Mucosa of rectum (tissue), 2 donors: ENCODE results near the gene SF3B6.
"Not testable (repeated sequence)": the region's sequence is repeated elsewhere in the genome, so short reads cannot be mapped to it uniquely, and the experiment has no call there.

Experiments
- H3K27ac ChIP-seq, 2 donors: one replicate each; pipeline ENCODE4 v1.7.0; 2013; ENCODE audit warnings: inconsistent platforms in 2 of 2, low read depth in 2 of 2, low read length in 2 of 2
- H3K27me3 ChIP-seq, 2 donors: one replicate each; pipeline ENCODE4 v1.7.0; 2013; ENCODE audit warnings: low read length in 2 of 2; ENCODE audit not compliant: control insufficient read depth in 2 of 2, insufficient read depth in 2 of 2
- H3K36me3 ChIP-seq, 2 donors: one replicate each; pipeline ENCODE4 v1.7.0; 2013; ENCODE audit warnings: low read length in 2 of 2; ENCODE audit not compliant: control insufficient read depth in 2 of 2, insufficient read depth in 2 of 2
- H3K4me1 ChIP-seq, 2 donors: one replicate each; pipeline ENCODE4 v1.7.0; 2013; ENCODE audit warnings: low read length in 2 of 2, mild to moderate bottlenecking in 1 of 2; ENCODE audit not compliant: control insufficient read depth in 2 of 2, insufficient read depth in 2 of 2
- H3K4me3 ChIP-seq, 2 donors: one replicate each; pipeline ENCODE4 v1.7.0; 2013; ENCODE audit warnings: low read length in 2 of 2
- H3K9ac ChIP-seq, 2 donors: one replicate each; pipeline ENCODE4 v1.7.0; 2013; ENCODE audit warnings: low read length in 2 of 2, low read depth in 1 of 2, mild to moderate bottlenecking in 1 of 2
- H3K9me3 ChIP-seq, 2 donors: one replicate each; pipeline ENCODE4 v1.7.0; 2013; ENCODE audit warnings: low read length in 2 of 2; ENCODE audit not compliant: control insufficient read depth in 2 of 2
- donor health status: healthy.
- donor health status: Normal muscosa, but diverticular disease.

SF3B6 gene

DNA sequence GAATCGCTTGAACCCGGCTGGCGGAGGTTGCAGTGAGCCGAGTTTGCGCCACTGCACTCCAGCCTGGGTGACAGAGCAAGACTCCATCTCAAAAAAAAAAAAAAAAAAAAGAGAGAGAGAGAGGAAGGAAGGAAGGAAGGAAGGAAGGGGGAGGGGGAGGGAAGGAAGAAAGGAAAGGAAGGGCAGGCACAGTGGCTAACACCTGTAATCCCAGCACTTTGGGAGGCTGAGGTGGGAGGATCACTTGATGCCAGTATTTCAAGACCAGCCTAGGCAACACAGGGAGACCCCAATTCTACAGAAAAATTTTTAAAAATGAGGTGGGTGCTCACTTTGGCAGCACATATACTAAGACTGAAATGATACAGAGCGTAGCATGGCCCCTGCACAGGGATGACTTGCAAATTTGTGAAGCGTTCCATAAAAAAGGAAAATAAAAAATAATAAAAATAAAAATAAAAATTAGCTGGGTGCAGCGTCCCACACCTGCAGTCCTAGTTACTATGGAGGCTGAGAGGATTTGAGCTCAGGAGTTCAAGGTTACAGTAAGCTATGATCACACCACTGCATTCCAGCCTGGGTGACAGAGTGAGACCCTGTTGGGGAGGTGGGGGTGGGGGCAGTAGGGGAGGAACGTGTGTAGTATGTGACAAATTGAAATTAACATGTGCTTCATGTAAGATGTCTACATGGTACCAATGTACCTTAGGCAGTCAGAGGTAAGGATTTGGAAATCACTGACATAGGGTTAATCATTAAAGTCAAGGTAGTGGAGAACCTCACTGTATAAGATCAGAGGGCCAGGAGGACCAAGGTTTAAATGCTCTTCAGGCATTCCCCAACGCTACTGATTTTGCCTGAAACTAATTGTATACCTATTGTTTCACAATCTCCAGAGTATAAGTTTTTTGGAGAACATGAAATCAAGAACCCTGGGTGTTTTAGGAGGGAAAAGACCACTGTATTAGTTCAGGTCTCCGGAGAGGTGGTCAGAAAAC, 30.3 kb downstream of the SF3B6 start:
- Histone ChIP-seq H3K36me3 (no peaks in the 10 kb centered on the region), H3K9ac (no peak overlapping the region), H3K27me3 (no peaks in the 10 kb centered on the region), H3K9me3 (no peaks in the 10 kb centered on the region), H3K27ac (no peak overlapping the region), H3K4me3 (no peak overlapping the region), H3K4me1 (peaks cover 5 to 6% of the 10 kb centered on the region in 2 donors)

DNA sequence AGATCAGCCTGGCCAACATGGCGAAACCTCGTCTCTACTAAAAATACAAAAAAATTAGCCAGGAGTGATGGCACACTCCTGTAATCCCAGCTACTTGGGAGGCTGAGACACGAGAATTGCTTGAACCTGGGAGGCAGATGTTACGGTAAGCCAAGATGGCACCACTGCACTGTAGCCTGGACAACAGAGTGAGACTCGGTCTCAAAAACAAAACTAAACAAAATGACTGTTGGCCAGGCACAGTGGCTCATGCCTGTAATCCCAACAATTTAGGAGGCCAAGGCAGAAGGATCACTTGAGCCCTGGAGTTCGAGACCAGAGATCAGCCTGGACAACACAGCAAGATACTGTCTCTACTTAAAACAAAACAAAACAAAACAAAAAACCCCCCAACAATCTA, 33.0 kb downstream of the SF3B6 start:
- H3K4me1 ChIP-seq, H3K27ac ChIP-seq, H3K9ac ChIP-seq, H3K27me3 ChIP-seq, H3K9me3 ChIP-seq, H3K4me3 ChIP-seq: not testable (repeated sequence)
- peaks cover 11 to 12% of the 10 kb centered on the region in 2 donors for H3K36me3 ChIP-seq

DNA sequence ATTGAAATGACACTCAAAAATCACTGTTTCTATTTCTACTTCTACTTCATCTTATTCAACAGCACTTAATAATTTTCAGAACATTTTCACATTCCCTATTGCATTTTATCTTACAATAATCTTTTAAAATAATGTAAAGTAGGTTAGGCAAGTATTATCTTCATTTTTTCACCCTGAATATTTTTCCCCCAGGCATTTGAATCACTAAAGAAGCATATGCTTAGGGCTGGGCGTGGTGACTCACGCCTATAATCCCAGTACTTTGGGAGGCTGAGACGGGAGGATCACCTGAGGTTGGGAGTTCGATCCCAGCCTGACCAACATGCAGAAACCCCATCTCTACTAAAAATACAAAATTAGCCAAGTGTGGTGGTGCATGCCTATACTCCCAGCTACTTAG, 35.6 kb downstream of the SF3B6 start:
- no peaks in the 10 kb centered on the region for H3K9me3 ChIP-seq
- no peaks in the 10 kb centered on the region for H3K4me1 ChIP-seq
- H3K9ac ChIP-seq: no peak overlapping the region
- no peak overlapping the region for H3K4me3 ChIP-seq
- H3K27me3 ChIP-seq: no peaks in the 10 kb centered on the region
- H3K36me3 ChIP-seq: peaks cover 14 to 21% of the 10 kb centered on the region in 2 donors
- H3K27ac ChIP-seq: no peak overlapping the region

DNA sequence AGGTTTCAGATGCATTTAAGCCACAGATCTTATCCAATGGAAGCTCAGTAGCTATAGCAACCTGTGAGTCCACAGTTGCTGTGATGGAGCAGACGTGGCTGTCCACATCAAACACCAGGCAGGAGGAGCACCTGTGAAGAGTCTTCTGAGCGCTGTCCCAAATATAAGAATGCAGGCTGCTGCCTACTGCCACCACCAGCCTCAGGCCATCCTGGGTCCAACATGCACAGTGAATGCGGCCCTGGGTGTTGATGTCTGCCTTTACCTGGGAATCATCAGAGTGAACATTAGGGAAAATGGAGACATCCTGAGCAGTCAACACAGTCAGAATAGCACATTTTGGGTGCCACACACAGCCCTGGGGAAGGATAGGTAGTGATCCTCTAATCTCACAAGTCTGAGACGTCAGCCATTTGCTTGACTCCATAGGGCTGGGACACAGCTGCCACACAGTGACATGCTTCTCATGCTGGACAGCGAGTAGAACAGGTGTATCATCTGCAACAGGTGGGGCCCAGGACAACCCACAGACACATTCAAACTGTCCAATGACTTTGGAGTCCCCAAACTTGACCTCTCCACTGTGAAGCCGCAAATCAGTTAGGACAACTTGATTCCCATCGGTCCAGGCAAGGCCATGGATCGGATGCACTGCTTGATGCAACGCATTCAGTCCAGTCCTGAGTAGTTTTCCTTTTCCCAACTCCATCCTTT, 37.2 kb downstream of the SF3B6 start:
- H3K9ac ChIP-seq: no peak overlapping the region
- no peaks in the 10 kb centered on the region for H3K9me3 ChIP-seq
- H3K27ac ChIP-seq: no peak overlapping the region
- H3K4me3 ChIP-seq: no peak overlapping the region
- H3K36me3 ChIP-seq: peaks cover 14 to 21% of the 10 kb centered on the region in 2 donors
- H3K27me3 ChIP-seq: no peaks in the 10 kb centered on the region
- no peaks in the 10 kb centered on the region for H3K4me1 ChIP-seq

DNA sequence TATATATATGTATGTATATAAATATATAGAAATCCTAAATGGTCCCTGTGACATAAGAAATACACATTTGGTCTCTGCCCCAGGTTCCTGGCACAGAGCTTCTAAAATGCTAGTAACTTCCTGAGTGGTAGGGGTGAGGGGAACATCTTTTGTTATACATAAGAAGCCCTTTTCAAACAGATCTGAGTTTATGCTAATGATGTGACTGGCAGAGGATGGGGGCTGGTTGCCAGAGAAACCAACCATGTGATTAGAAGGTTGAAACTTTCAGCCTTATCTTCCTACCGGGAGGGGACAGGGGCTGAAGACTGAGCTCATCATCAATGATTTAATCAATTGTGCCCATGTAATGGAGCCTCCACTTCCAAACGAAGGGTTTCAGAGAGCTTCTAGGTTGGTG, 49.9 kb downstream of the SF3B6 start:
- Histone ChIP-seq H3K9ac (no peak overlapping the region), H3K9me3 (no peaks in the 10 kb centered on the region), H3K4me1 (no peaks in the 10 kb centered on the region), H3K27ac (no peak overlapping the region), H3K36me3 (peaks cover 18 to 36% of the 10 kb centered on the region in 2 donors), H3K27me3 (no peaks in the 10 kb centered on the region), H3K4me3 (no peak overlapping the region)

DNA sequence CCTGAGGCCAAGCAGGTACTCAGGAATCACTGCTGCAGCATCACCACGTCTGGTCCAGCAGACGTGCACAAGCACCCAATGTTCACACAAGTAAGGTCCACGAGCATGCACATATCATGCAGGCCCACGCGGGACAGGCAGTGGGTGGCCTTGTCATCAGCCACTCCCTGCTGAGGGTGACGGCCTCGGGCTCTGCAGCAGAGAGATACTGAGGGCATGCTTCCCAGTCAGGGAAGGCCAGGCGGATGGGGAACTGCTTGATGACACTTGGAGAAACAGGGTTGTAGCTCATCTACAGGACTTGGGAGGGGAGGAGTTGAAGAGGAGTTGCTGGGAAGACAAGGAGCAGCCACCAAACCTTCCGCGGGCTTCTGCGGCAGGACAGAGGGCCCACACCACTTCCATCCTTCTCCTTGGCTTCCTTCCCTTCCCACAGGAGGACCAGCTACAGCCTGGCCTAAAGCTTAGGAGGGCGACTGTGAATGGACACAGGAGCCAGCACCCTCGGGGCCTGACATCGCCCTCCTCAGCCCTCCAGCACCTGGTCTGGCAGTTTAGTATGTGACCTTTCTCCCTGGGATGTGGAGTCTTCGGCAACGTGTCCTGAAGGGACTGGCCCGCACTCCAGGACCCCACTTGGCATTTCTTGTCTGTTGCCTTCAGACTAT, 51.0 kb downstream of the SF3B6 start:
- H3K9me3 ChIP-seq: no peaks in the 10 kb centered on the region
- H3K4me3 ChIP-seq: no peak overlapping the region
- no peaks in the 10 kb centered on the region for H3K4me1 ChIP-seq
- no peaks in the 10 kb centered on the region for H3K27me3 ChIP-seq
- H3K9ac ChIP-seq: no peak overlapping the region
- H3K36me3 ChIP-seq: peaks cover 14 to 27% of the 10 kb centered on the region in 2 donors
- H3K27ac ChIP-seq: no peak overlapping the region

DNA sequence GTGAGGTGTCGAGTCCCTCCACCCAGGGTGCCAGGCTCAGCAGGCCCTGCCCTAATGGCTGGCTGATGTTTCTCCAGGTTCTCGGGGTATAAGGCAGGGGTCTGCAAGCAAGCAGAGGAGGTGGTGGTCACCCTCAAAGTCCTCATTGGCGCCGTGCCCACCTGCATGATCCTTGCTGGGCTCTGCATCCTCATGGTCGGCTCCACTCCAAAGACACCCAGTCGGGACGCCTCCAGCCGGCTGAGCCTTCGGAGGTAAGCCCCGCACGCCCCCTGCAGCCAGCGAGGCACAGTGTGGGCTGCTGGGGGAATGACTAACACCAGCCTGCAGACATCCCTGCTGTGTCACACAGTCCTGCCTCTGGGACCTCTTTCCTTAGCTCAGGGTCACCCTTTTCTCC, 52.1 kb downstream of the SF3B6 start:
- Histone ChIP-seq H3K4me1 (no peaks in the 10 kb centered on the region), H3K4me3 (no peak overlapping the region), H3K27ac (no peak overlapping the region), H3K9me3 (no peaks in the 10 kb centered on the region), H3K36me3 (peaks cover 6 to 18% of the 10 kb centered on the region in 2 donors), H3K27me3 (no peaks in the 10 kb centered on the region), H3K9ac (no peak overlapping the region)

DNA sequence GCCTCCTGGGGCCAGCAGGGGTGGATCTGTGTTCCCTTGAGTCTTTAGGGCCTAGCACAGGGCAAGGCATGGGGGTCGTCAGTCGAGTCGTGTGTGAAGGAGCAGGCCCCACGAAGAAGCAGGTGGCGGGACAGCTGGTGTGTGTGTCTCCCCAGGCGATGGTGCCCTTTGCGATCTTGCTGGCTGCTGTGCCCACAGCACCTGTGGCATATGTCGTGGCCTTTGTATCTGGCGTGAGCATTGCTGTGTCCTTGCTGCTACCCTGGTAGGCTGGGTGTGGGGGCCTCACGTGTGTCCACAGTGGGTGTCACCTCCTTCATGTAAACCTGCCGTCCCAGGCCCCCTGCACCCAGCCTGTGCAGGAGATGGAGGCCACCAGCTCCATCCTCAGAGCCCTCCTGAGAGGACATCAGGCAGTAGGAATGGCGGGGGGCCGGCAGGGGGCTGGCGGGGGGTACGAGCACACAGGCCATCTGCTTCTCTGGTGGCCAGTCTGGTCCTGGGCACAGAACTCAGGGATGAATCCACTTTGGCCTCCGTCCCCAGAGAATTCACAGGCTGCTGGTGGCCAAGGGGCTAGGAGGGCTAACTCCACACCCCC, 53.1 kb downstream of the SF3B6 start:
- Histone ChIP-seq H3K27ac (no peak overlapping the region), H3K36me3 (peaks cover 3 to 17% of the 10 kb centered on the region in 2 donors), H3K27me3 (no peaks in the 10 kb centered on the region), H3K4me1 (no peaks in the 10 kb centered on the region), H3K9me3 (no peaks in the 10 kb centered on the region), H3K4me3 (no peak overlapping the region), H3K9ac (no peak overlapping the region)

DNA sequence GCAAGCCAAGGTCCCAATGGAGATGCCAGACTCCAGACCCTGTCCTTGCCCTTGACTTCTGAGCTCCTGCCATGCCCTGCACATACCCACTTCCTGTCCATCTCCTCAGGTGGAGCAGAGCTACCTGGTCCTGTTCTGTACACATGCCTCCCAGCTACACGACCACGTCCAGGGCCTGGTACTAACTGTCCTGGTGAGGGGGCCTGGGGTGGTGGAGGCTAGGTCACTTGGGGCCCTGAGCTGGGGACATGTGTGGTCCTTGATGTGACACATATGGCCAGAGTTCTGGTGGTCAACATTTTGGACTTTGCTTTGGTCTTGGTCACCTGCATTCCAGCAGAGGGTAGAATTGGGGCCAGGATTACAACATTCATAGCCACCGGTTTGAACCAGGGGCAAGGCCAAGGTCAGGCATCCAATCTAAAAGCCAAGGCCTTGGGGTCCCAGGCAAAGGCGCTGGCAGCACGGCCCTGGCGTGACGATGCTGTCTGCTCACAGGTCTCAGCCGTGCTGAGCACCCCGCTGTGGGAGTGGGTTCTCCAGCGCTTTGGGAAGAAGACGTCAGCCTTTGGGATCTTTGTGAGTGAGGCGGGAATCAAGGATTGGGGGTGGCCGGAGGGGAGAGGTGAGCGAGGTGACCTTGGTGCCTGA, 53.7 kb downstream of the SF3B6 start:
- H3K27ac ChIP-seq: no peak overlapping the region
- no peaks in the 10 kb centered on the region for H3K9me3 ChIP-seq
- H3K4me3 ChIP-seq: no peak overlapping the region
- peaks cover 3 to 17% of the 10 kb centered on the region in 2 donors for H3K36me3 ChIP-seq
- no peaks in the 10 kb centered on the region for H3K4me1 ChIP-seq
- no peaks in the 10 kb centered on the region for H3K27me3 ChIP-seq
- no peak overlapping the region for H3K9ac ChIP-seq
